Neural cell (in vitro differentiated cells): ENCODE measurements around the gene ADRB1. TPM values are rescaled to one million over a fixed set of nuclear protein-coding genes. Genes with fewer than 3 reads are reported as not detected.

Experiments used
- H2AFZ ChIP-seq: fragments of 200-600, 300-800 bp; sonication (generic), shearing (Covaris generic); 2 replicates; pipeline ENCODE4 v1.6.0; 2014; ENCODE audit warnings: low read depth, mild to moderate bottlenecking, antibody characterized with exemption, low read length, moderate library complexity
- H3F3A ChIP-seq: fragments of 200-600 bp; shearing (Covaris generic); 2 replicates; pipeline ENCODE4 v1.6.1; 2016; ENCODE audit warnings: mild to moderate bottlenecking, moderate library complexity, mixed read lengths, antibody characterized with exemption, low read length; ENCODE audit not compliant: insufficient read depth, poor library complexity, severe bottlenecking
- H3K27ac ChIP-seq: fragments of 200-600, 300-800 bp; sonication (generic), shearing (Covaris generic); 2 replicates; pipeline ENCODE4 v1.5.1; 2014; ENCODE audit warnings: mild to moderate bottlenecking, low read length, moderate library complexity
- H3K27me3 ChIP-seq: fragments of 300-800, 200-600 bp; sonication (generic), shearing (Covaris generic); 2 replicates; pipeline ENCODE4 v1.6.0; 2014; ENCODE audit warnings: mild to moderate bottlenecking, low read depth, low read length, moderate library complexity; ENCODE audit not compliant: insufficient read depth
- H3K36me3 ChIP-seq: fragments of 300-800, 200-600 bp; sonication (generic), shearing (Covaris generic); 2 replicates; pipeline ENCODE4 v1.5.1; 2014; ENCODE audit warnings: mild to moderate bottlenecking, antibody characterized with exemption, low read length, moderate library complexity; ENCODE audit not compliant: insufficient read depth
- H3K4me2 ChIP-seq: fragments of 300-800, 200-600 bp; sonication (generic), shearing (Covaris generic); 2 replicates; pipeline ENCODE4 v1.6.0; 2014; ENCODE audit warnings: mild to moderate bottlenecking, low read length
- H3K4me3 ChIP-seq: fragments of 300-800, 200-600 bp; sonication (generic), shearing (Covaris generic); 2 replicates; pipeline ENCODE4 v1.5.1; 2014; ENCODE audit warnings: mild to moderate bottlenecking, low read length, moderate library complexity
- H3K79me2 ChIP-seq: fragments of 200-600 bp; shearing (Covaris generic); replicated peaks from 2 replicates; pipeline ENCODE4 v1.6.0; 2014; ENCODE audit warnings: mild to moderate bottlenecking, low read length, moderate library complexity; ENCODE audit not compliant: insufficient read depth
- H3K9ac ChIP-seq: fragments of 300-800, 200-600 bp; sonication (generic), shearing (Covaris generic); 2 replicates; pipeline ENCODE4 v1.6.1; 2016; ENCODE audit warnings: mild to moderate bottlenecking, low read length, mixed read lengths
- H3K9me2 ChIP-seq: fragments of 200-600 bp; shearing (Covaris generic); 2 replicates; pipeline ENCODE4 v1.6.1; 2016; ENCODE audit warnings: mild to moderate bottlenecking, low read length, mixed read lengths; ENCODE audit not compliant: insufficient read depth
- H3K9me3 ChIP-seq: fragments of 200-600, 300-800 bp; sonication (generic), shearing (Covaris generic); 2 replicates; pipeline ENCODE4 v1.6.1; 2016; ENCODE audit warnings: mild to moderate bottlenecking, mixed run types, low read length, moderate library complexity, mixed read lengths
- H4K20me1 ChIP-seq: fragments of 200-600 bp; shearing (Covaris generic); 2 replicates; pipeline ENCODE4 v1.6.1; 2016; ENCODE audit warnings: mild to moderate bottlenecking, mixed run types; ENCODE audit not compliant: insufficient read depth
- CTCF ChIP-seq: fragments of 450-650 bp; IDR thresholded peaks from 2 replicates; pipeline ENCODE4 v1.5.1; 2014; ENCODE audit warnings: antibody characterized with exemption, mild to moderate bottlenecking, moderate library complexity; ENCODE audit not compliant: poor library complexity, severe bottlenecking
- EP300 ChIP-seq: fragments of 450-650 bp; conservative IDR thresholded peaks from 2 replicates; pipeline ENCODE4 v1.6.1; 2014; ENCODE audit warnings: antibody characterized with exemption, mild to moderate bottlenecking, moderate library complexity; ENCODE audit not compliant: poor library complexity, severe bottlenecking
- EZH2 ChIP-seq: fragments of 200-600, 300-800 bp; shearing (Covaris generic), sonication (generic); IDR thresholded peaks from 2 replicates; pipeline ENCODE4 v1.6.1; 2014; ENCODE audit warnings: antibody characterized with exemption, low read length, borderline replicate concordance, mild to moderate bottlenecking; ENCODE audit not compliant: insufficient read depth, poor library complexity, severe bottlenecking
- MXI1 ChIP-seq: fragments of 450-650 bp; conservative IDR thresholded peaks from 2 replicates; pipeline ENCODE4 v1.6.1; 2014; ENCODE audit warnings: antibody characterized with exemption, mild to moderate bottlenecking; ENCODE audit not compliant: poor library complexity, severe bottlenecking
- POLR2AphosphoS5 ChIP-seq: IDR thresholded peaks from 2 replicates; pipeline ENCODE4 v1.6.1; 2012
- RAD21 ChIP-seq: fragments of 450-650 bp; conservative IDR thresholded peaks from 2 replicates; pipeline ENCODE4 v1.6.1; 2014; ENCODE audit warnings: antibody characterized with exemption, mild to moderate bottlenecking, moderate library complexity
- REST ChIP-seq: IDR thresholded peaks from 2 replicates; pipeline ENCODE4 v1.6.1; 2012; ENCODE audit warnings: borderline replicate concordance
- SMC3 ChIP-seq: fragments of 450-650 bp; conservative IDR thresholded peaks from 2 replicates; pipeline ENCODE4 v1.6.1; 2014; ENCODE audit warnings: antibody characterized with exemption, mild to moderate bottlenecking, moderate library complexity; ENCODE audit not compliant: poor library complexity
- TAF1 ChIP-seq: IDR thresholded peaks from 2 replicates; pipeline ENCODE4 v1.6.1; 2012; ENCODE audit warnings: low read depth
- polyA plus RNA-seq: library from polyadenylated mRNA; depleted of rRNA; stranded (reverse); fragments of >200 nt; gene quantifications from 2 replicates; pipeline ENCODE4 v1.2.3, GENCODE V29; 2014

The ADRB1 gene
- polyA plus RNA-seq, 1 donor from 2014 or later = not detected

- H3K27ac ChIP-seq = no peak overlapping the region
- no peak overlapping the region for H3K4me3 ChIP-seq
- H4K20me1 ChIP-seq = no peaks in the 10 kb centered on the region
- TF ChIP-seq SMC3 (no peak), CTCF (no peak), RAD21 (no peak), MXI1 (no peak), TAF1 (no peak), POLR2AphosphoS5 (no peak), REST (no peak), EZH2 (no peak), EP300 (no peak)
- no peaks in the 10 kb centered on the region for H3K36me3 ChIP-seq
- H3K79me2 ChIP-seq = no peaks in the 10 kb centered on the region
- H3F3A ChIP-seq = no peaks in the 10 kb centered on the region
- H3K27me3 ChIP-seq = no peaks in the 10 kb centered on the region
- no peaks in the 10 kb centered on the region for H3K9me2 ChIP-seq
- H2AFZ ChIP-seq = no peak overlapping the region
- H3K9ac ChIP-seq = no peak overlapping the region
- no peaks in the 10 kb centered on the region for H3K9me3 ChIP-seq
- H3K4me2 ChIP-seq = no peak overlapping the region
Measured at GRCh38 chr10:114084215-114084614, 40.5 kb downstream of the ADRB1 start.

- H3K4me2 ChIP-seq = no peak overlapping the region
- H3K4me3 ChIP-seq = no peak overlapping the region
- no peak overlapping the region for H2AFZ ChIP-seq
- H4K20me1 ChIP-seq = no peaks in the 10 kb centered on the region
- H3K9me2 ChIP-seq = no peaks in the 10 kb centered on the region
- no peak for TF ChIP-seq TAF1
- TF ChIP-seq POLR2AphosphoS5 = no peak
- TF ChIP-seq CTCF = no peak
- TF ChIP-seq EZH2 = no peak
- no peak for TF ChIP-seq EP300
- no peak for TF ChIP-seq REST
- no peak for TF ChIP-seq SMC3
- no peak for TF ChIP-seq RAD21
- no peak for TF ChIP-seq MXI1
- H3K27me3 ChIP-seq = no peaks in the 10 kb centered on the region
- H3K79me2 ChIP-seq = no peaks in the 10 kb centered on the region
- H3F3A ChIP-seq = no peaks in the 10 kb centered on the region
- H3K9me3 ChIP-seq = no peaks in the 10 kb centered on the region
- no peaks in the 10 kb centered on the region for H3K36me3 ChIP-seq
- H3K27ac ChIP-seq = no peak overlapping the region
- no peak overlapping the region for H3K9ac ChIP-seq
Measured at GRCh38 chr10:114087255-114087654, 43.6 kb downstream of the ADRB1 start.
